ENCODE data around the gene ERCC6L.

The ERCC6L gene

GRCh38 chrX:72238721-72239475 is at the start of gene ERCC6L:
Gene ERCC6L (minus strand): TSS chrX:72239027. CDS start chrX:72238911, 116 bp downstream.
- peak; percentile 70 for DNase-seq

- DNase-seq = no peak
Observed at GRCh38 chrX:72282302-72282701, 43.5 kb upstream of the ERCC6L start.

- no peak for DNase-seq
Observed at GRCh38 chrX:72280321-72280845, 41.6 kb upstream of the ERCC6L start.

- no peak for DNase-seq
Observed at GRCh38 chrX:72276478-72276953, 37.7 kb upstream of the ERCC6L start.

GRCh38 chrX:72274526-72274925 is 35.7 kb upstream of the ERCC6L start:
- no peak for DNase-seq

GRCh38 chrX:72273718-72274117 is 34.9 kb upstream of the ERCC6L start:
- no peak for DNase-seq

- no peak for DNase-seq
Observed at GRCh38 chrX:72272868-72273267, 34.0 kb upstream of the ERCC6L start.

- no peak for DNase-seq
Observed at GRCh38 chrX:72271812-72272211, 33.0 kb upstream of the ERCC6L start.

GRCh38 chrX:72271091-72271788 is 32.4 kb upstream of the ERCC6L start:
- no peak for DNase-seq

- DNase-seq = no peak
Observed at GRCh38 chrX:72270316-72270866, 31.6 kb upstream of the ERCC6L start.

GRCh38 chrX:72269671-72270251 is 30.9 kb upstream of the ERCC6L start:
- no peak for DNase-seq

GRCh38 chrX:72268597-72269365 is 30.0 kb upstream of the ERCC6L start:
- DNase-seq = no peak

GRCh38 chrX:72265263-72265662 is 26.4 kb upstream of the ERCC6L start:
- DNase-seq = no peak

- no peak for DNase-seq
Observed at GRCh38 chrX:72262077-72262476, 23.2 kb upstream of the ERCC6L start.

- DNase-seq = no peak
Observed at GRCh38 chrX:72260448-72260847, 21.6 kb upstream of the ERCC6L start.

GRCh38 chrX:72258174-72258573 is 19.3 kb upstream of the ERCC6L start:
- no peak for DNase-seq

- DNase-seq = no peak
Observed at GRCh38 chrX:72255864-72256263, 17.0 kb upstream of the ERCC6L start.

GRCh38 chrX:72255445-72255844 is 16.6 kb upstream of the ERCC6L start:
- DNase-seq = peak; percentile 44

GRCh38 chrX:72254816-72255215 is 16.0 kb upstream of the ERCC6L start:
- DNase-seq = no peak

- no peak for DNase-seq
Observed at GRCh38 chrX:72253686-72254085, 14.9 kb upstream of the ERCC6L start.

- DNase-seq = no peak
Observed at GRCh38 chrX:72247206-72247942, 8.5 kb upstream of the ERCC6L start.

Data from NCI-H774 (cell line).